Progenitor cell of endocrine pancreas (in vitro differentiated cells): Measurements from ENCODE around the gene OR6B1. TPM values are rescaled to one million over a fixed set of nuclear protein-coding genes. Genes with fewer than 3 reads are reported as not detected.

Experiments
- DNase-seq: peaks from one replicate; pipeline ENCODE4 v3.0.0; 2021; ENCODE audit warnings: low spot score; ENCODE audit not compliant: unreplicated experiment
- H3K27ac Mint-ChIP-seq: 2 replicates; pipeline ENCODE4 v1.8.0; 2021; ENCODE audit warnings: mild to moderate bottlenecking, moderate library complexity, mixed read lengths
- H3K27me3 Mint-ChIP-seq: 2 replicates; pipeline ENCODE4 v1.8.0; 2021; ENCODE audit warnings: mixed read lengths
- H3K36me3 Mint-ChIP-seq: 2 replicates; pipeline ENCODE4 v1.8.0; 2022; ENCODE audit warnings: mixed read lengths; ENCODE audit not compliant: insufficient read depth
- H3K4me1 Mint-ChIP-seq: 2 replicates; pipeline ENCODE4 v1.8.0; 2021; ENCODE audit warnings: low read depth, mixed read lengths
- H3K4me3 Mint-ChIP-seq: 2 replicates; pipeline ENCODE4 v1.8.0; 2021; ENCODE audit warnings: low read depth, mild to moderate bottlenecking, moderate library complexity, mixed read lengths
- H3K9me3 Mint-ChIP-seq: 2 replicates; pipeline ENCODE4 v1.8.0; 2021; ENCODE audit warnings: low read depth, mixed read lengths
- CTCF ChIP-seq: fragments of 200-600 bp; sonication (generic); IDR thresholded peaks from one replicate; pipeline ENCODE4 v1.5.0; 2021; ENCODE audit warnings: antibody characterized with exemption, mild to moderate bottlenecking; ENCODE audit not compliant: unreplicated experiment
- total RNA-seq: library from RNA; stranded (reverse); gene quantifications from 2 replicates; pipeline ENCODE4 v1.2.1, GENCODE V29; 2021

The OR6B1 gene
- total RNA-seq, 1 donor from 2014 or later: not detected

DNA sequence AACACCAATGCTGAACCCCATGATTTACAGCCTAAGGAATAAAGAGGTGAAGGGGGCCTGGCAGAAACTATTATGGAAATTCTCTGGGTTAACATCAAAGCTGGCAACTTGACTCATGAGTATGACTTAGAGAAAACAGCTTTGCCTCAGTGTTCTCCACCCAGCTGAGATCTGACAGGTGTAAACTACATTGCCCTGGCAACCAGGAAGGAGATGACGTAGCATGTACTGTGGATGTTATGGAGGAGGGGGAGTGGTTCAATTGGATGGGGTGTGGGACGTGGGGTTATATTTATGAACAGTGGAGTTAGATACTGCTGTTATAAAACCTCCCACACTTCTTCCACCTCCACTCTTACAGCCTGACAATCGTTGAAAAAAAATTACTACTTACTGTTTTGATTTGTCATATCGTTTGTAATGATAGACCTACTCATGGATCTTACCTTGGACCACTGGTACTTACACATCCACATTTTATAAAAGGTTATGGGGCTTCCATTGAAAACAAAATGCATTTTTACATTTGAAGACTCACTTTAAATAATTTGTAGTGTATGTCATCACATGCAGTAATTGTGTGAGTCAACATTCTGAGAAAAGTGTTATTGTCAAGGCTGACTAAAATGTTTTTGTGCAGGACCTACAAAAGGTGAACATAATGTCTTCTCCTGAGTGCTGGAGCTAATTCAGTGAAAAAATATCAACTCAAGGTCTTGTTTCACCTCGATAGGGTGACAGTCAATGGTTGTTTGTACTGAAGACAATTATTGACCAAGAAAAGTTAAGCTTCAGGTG lies 39.1 kb upstream of the OR6B1 start:
- no peak for TF ChIP-seq CTCF
- no peaks in the 10 kb centered on the region for H3K27me3 Mint-ChIP-seq
- no peak for DNase-seq
- no peak overlapping the region for H3K27ac Mint-ChIP-seq
- H3K4me3 Mint-ChIP-seq: no peak overlapping the region
- no peaks in the 10 kb centered on the region for H3K36me3 Mint-ChIP-seq
- H3K4me1 Mint-ChIP-seq: no peaks in the 10 kb centered on the region
- no peaks in the 10 kb centered on the region for H3K9me3 Mint-ChIP-seq

GRCh38 chr7:143965280-143965679 lies 34.8 kb upstream of the OR6B1 start:
- H3K27ac Mint-ChIP-seq: no peak overlapping the region
- no peaks in the 10 kb centered on the region for H3K27me3 Mint-ChIP-seq
- no peak for TF ChIP-seq CTCF
- H3K4me1 Mint-ChIP-seq: no peaks in the 10 kb centered on the region
- DNase-seq: no peak
- no peak overlapping the region for H3K4me3 Mint-ChIP-seq
- no peaks in the 10 kb centered on the region for H3K36me3 Mint-ChIP-seq
- H3K9me3 Mint-ChIP-seq: peaks cover 5% of the 10 kb centered on the region

- TF ChIP-seq CTCF: no peak
- Mint-ChIP-seq H3K4me1 (no peaks in the 10 kb centered on the region), H3K4me3 (no peak overlapping the region), H3K27me3 (no peaks in the 10 kb centered on the region), H3K36me3 (no peaks in the 10 kb centered on the region), H3K9me3 (peaks cover 5% of the 10 kb centered on the region), H3K27ac (no peak overlapping the region)
- DNase-seq: no peak
Observed at GRCh38 chr7:143967398-143967797, 32.7 kb upstream of the OR6B1 start.

DNA sequence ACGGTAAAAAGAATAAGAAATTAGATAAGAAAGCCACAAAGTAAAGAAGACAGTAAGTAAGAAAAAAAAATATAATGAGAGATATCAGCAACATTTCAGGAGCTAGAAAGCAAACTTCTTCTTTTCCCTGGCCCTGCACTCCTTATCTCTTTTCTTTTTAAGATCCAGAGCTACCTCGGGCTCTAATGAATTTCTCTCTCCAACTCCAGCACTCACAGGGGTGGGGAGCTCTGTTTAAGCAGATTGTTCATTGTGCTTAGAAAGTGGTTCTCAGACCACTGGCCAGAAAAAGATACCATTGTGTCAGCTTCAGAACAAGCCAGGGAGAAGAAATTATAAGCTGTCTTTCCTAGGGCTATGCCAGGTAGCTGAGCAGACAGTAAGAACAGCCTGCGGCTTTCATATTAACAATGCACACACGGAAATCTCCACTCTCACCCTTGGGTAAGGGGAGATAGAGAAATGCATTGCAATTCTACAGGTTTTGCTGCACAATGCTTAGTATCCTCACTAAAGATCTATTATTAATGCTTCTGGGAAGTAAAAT lies 26.2 kb upstream of the OR6B1 start:
- Mint-ChIP-seq H3K27me3 (no peaks in the 10 kb centered on the region), H3K4me3 (no peak overlapping the region), H3K4me1 (no peaks in the 10 kb centered on the region), H3K27ac (peak overlapping the region; percentile 11), H3K36me3 (no peaks in the 10 kb centered on the region), H3K9me3 (peaks cover 2% of the 10 kb centered on the region)
- TF ChIP-seq CTCF: no peak
- no peak for DNase-seq

DNA sequence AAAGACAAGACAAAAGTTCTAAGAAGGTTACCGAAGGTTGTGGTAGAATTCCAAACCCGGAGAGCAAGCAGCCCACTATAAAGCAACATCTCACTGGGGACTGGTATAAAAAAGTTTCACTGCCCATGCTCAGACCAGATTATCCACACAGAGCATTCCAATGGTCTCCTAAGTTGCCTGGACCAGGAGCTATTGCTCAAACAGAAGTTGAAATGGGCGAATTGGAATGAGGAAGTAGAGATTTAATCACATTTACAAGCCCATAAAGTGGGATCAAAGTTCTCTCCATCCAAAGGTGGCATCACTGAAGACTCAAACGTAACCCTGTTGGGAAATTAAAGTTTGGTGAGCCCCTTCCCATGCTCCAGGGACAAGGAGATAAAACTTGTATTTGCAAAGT lies 25.7 kb upstream of the OR6B1 start:
- no peak for DNase-seq
- Mint-ChIP-seq H3K4me1 (no peaks in the 10 kb centered on the region), H3K9me3 (peaks cover 2% of the 10 kb centered on the region), H3K36me3 (no peaks in the 10 kb centered on the region), H3K27me3 (no peaks in the 10 kb centered on the region), H3K27ac (peak overlapping the region; percentile 11), H3K4me3 (no peak overlapping the region)
- no peak for TF ChIP-seq CTCF
